Epithelial cell of esophagus (primary cell): ENCODE data around the gene RPS6KA2.

Experiments
- DNase-seq: peaks from one replicate; pipeline ENCODE4 v3.0.0; 2010; ENCODE audit warnings: low read depth
- H3K4me3 ChIP-seq: 2 replicates; pipeline ENCODE4 v1.5.1; 2011; ENCODE audit warnings: mild to moderate bottlenecking, low read length, control low read depth
- CTCF ChIP-seq: IDR thresholded peaks from 2 replicates; pipeline ENCODE4 v1.5.1; 2011; ENCODE audit warnings: low read depth, mild to moderate bottlenecking, low read length, control low read depth, inconsistent platforms; ENCODE audit not compliant: insufficient read depth; ENCODE audit errors: missing control alignments

Gene RPS6KA2

GRCh38 chr6:166565084-166565967 is 61.7 kb downstream of the RPS6KA2 start:
- DNase-seq = no peak
- H3K4me3 ChIP-seq = no peak overlapping the region
- TF ChIP-seq CTCF = no peak

GRCh38 chr6:166563805-166564204 is 63.2 kb downstream of the RPS6KA2 start:
- no peak for DNase-seq
- no peak overlapping the region for H3K4me3 ChIP-seq
- no peak for TF ChIP-seq CTCF

- H3K4me3 ChIP-seq = no peak overlapping the region
- no peak for TF ChIP-seq CTCF
- DNase-seq = no peak
Observed at GRCh38 chr6:166563200-166563599, 63.9 kb downstream of the RPS6KA2 start.

GRCh38 chr6:166562726-166563125 is 64.3 kb downstream of the RPS6KA2 start:
- DNase-seq = no peak
- no peak for TF ChIP-seq CTCF
- H3K4me3 ChIP-seq = no peak overlapping the region

GRCh38 chr6:166561771-166562359 is 65.2 kb downstream of the RPS6KA2 start:
- no peak for DNase-seq
- no peak for TF ChIP-seq CTCF
- no peak overlapping the region for H3K4me3 ChIP-seq

- H3K4me3 ChIP-seq = no peak overlapping the region
- TF ChIP-seq CTCF = no peak
- no peak for DNase-seq
Observed at GRCh38 chr6:166560222-166560621, 66.8 kb downstream of the RPS6KA2 start.
